Caki2 (cell line): ENCODE data around the gene UROS. TPM values are rescaled to one million over a fixed set of nuclear protein-coding genes. Genes with fewer than 3 reads are reported as not detected.

Source experiments
- DNase-seq: peaks from one replicate; pipeline ENCODE4 v3.0.0-alpha.2; 2015; ENCODE audit warnings: low read depth
- in situ Hi-C: cut with HindIII; loops from 2 replicates; pipeline ENCODE4 v1.10.0; 2016; ENCODE audit warnings: low sequenced_read_pairs, low pct_unique_long_range_greater_than_20kb, mixed read lengths
- total RNA-seq: library from RNA; depleted of rRNA; stranded (reverse); fragments of >200 nt; shearing (Covaris generic); gene quantifications from 2 replicates; pipeline ENCODE4 v1.2.3, GENCODE V29; 2014; ENCODE audit warnings: low replicate concordance; rRNA removed

Gene UROS
- 78.1 and 118 TPM in 2 replicates for total RNA-seq

DNA sequence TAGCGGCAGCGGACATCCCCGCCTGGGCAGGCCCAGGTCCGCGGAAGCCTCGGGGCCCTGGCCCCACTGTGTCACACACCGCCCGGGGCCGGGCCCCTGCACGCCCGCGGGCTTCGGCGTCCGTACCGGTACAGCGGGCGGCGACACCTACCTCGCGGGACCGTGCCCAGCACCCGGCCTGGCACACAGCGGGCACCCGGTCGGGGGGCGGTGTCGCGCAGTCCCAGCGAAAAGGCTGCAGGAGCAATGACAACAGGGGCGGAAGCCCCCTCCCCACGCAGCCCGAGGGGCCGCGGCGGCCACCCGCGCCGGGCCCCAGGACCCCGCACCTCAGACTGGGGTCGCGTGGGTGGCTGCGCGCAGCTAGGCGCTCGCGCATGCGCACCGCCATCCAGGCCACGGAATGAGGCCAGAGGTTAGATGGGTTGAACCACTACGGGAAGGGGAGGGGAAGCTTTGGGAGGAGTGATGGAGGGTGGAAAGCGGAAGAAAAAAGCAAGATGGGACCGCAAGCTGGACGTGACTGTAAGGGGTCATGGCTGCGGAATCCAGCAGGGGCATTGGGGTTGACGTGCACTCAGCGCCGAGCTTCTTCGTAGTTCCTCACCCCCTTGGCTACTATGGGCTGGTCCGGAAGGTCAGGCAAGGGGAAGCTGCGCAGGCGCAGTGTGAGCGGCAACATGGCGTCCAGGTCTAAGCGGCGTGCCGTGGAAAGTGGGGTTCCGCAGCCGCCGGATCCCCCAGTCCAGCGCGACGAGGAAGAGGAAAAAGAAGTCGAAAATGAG, at the start of gene UROS, which contains the start of gene BCCIP:
TSS of gene UROS (minus strand) at position 381 of the 785 bp plus-strand sequence. CDS start 6,759 bp downstream, outside the sequence.
TSS of gene BCCIP (plus strand) at position 669 of the 785 bp plus-strand sequence. CDS start at position 681, 12 bp downstream.
- in situ Hi-C loops, result no loop called here
- DNase-seq, result peak; percentile 90

DNA sequence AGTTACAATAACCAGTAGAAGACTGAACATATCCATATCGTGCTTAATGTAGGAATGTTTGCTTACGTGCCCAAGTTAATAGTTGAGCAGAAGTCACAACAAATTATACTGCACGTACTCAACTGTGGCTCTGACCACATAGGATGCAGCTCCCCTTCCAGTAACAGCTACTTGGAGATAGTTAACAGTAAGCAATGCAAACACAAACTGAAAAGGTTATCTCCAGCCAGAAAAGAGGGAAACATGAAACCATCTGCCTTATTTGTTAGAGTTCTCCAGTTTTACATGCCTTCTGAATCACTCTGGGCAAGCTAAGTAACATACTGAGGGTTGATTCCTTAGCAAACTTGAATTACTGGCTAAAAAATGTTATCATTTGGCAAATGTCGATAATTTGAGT, 48.3 kb upstream of the UROS start:
- no peak for DNase-seq

DNA sequence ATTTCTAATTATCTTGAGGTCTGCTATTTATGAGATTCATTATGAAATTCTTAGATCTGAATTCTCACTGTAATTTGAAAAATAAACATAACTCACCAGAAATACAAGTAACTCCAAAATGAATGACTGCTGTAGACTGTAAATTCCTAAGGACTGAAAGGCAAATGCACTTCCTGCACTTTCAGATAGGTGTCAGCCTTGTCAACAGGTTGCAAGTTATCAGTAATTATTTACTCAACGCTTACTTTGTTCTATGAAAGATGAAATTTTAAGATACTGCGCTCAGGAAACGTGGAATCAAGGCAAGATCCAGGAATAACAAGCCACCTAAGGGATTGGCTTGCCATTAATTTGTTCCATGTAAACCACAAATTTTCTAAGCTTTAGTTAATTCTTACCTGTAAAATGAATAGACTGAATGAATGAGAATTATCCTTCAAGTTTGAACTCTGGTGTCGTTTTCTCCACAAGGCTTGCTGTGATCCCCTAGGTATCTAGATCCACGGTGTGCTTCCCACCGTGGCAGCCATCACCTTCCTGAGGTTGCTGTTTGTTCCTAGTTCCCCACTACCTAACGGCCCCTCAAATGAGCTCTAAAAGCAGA, 45.4 kb upstream of the UROS start:
- in situ Hi-C loops, result no loop called here
- peak; percentile 27 for DNase-seq

More for the DNA sequence above, 48.3 kb upstream of the UROS start:
- in situ Hi-C loops, result no loop called here

DNA sequence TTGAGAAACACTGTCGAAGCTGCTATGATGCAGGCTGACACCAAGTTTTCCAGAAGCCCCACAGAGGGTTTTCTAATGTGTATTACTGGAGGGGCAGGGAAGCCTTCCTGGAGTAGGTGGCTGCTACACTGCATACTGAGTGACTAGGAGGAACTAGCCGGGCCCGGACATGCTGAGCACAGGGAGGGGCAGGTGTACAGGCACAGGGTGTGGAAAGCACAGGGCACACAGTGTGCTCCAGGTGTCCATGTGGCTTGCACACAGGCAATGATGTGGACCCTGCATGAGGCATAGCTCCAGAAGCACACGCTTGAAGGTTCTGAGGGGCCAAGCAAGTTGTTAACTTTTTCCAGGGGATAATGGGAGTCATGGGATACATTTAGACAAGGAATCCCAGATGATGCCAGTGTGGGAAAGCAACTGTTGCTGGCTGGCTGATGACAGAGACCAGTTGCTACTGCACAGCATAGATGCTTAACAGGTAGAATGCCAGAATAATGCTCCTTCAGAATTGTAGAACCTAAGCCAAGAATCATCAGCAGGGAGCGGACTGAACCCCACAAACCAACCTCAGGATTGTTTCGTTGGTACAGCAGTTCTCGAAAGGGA, 43.5 kb upstream of the UROS start:
- DNase-seq, result no peak
- in situ Hi-C loops, result no loop called here

DNA sequence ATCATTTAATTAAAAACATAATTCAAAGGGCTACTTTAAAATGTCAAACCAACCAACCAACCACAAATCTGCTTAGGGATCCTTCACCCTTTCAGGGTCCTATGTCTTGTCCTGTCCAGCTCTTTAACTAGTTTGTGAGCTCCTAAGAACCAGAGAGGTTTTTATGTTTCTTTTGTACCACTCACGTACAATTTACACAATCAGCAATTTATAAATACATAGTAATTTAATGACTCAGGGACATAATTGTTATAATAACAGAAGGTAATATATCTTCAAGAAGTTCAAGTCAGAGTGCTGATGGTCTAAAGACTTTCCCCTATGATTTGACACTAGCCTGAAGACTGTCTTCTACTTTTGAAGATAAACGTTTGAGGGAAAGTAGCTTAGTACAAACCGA, 42.1 kb upstream of the UROS start:
- DNase-seq, result no peak
- in situ Hi-C loops, result no loop called here

DNA sequence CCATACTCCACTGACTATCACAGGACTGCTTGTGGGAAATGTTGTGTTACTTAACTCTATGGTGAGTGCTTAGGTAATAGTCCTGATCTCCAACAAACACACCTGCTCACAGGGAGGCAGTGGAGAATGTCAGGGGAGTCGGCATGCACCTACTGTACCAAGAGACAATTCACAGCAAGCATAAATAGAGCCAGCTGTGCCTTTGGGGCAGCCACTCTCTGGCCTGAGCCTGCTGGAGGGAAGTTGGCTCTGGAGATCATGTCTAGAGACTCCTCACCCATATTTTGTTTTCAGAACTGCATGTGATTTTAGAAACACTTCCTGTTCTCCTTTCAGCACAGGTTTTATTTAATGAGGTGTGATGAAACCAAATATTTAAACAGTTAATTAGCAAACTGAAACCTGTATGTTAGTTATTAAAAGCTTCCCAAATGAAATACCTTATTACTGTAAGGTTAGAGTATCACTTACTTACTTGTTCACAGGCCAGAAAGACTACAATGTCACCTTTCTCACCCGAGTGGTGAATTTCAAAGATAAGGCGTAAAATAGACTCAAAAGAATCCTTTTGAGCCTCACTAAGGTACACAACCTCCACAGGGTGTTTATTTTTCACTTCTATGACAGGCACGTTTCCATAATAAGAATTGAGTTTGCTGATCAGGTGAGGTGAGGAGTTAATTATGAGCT, 36.2 kb upstream of the UROS start:
- in situ Hi-C loops, result no loop called here
- DNase-seq, result no peak

DNA sequence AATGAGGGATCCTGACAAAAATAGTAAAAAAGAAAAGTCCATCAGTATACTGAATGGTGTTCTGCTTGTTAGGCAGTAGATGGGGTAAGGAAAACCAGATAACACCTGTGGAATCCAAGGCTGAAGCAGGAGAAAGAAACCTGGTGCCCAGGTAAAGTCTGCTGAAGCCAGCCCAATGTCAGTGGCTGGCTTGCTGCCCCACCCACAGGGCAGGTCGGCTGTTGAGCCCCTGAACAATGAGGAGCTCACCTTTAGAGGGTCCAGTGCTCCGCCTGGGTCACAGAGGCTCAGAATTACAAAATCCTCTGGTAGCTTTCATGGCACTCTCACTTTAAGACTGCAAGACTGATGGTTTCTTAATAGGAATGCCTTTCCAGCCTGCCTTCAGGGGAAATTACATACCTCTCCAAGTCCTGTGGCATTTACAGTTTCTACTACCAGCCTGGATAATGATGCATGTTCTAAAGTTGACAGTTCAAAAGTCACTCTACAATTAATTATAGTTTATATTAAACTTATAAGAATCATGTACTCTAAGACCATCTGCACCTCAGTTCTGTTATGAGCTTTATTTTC, 34.2 kb upstream of the UROS start:
- in situ Hi-C loops, result no loop called here
- no peak for DNase-seq

DNA sequence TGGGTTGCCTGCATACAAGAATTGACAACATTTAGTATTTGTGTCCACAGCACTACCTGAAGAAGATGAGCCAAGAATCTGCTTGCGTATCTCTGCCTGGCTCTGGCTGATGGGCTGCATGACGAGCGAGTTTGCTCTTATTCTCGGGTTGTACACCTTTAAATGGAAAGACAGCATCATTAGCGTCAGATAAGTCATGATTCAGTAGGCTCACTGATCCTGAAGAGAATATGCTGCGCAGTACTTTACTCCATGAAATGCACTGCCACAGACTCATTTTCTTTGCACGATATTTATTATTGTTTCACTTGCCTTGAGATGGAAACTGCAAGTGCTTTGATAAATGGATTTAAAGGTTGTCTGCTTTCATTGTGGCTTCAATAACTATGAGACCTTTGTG, 29.4 kb upstream of the UROS start:
- in situ Hi-C loops, result no loop called here
- DNase-seq, result no peak

DNA sequence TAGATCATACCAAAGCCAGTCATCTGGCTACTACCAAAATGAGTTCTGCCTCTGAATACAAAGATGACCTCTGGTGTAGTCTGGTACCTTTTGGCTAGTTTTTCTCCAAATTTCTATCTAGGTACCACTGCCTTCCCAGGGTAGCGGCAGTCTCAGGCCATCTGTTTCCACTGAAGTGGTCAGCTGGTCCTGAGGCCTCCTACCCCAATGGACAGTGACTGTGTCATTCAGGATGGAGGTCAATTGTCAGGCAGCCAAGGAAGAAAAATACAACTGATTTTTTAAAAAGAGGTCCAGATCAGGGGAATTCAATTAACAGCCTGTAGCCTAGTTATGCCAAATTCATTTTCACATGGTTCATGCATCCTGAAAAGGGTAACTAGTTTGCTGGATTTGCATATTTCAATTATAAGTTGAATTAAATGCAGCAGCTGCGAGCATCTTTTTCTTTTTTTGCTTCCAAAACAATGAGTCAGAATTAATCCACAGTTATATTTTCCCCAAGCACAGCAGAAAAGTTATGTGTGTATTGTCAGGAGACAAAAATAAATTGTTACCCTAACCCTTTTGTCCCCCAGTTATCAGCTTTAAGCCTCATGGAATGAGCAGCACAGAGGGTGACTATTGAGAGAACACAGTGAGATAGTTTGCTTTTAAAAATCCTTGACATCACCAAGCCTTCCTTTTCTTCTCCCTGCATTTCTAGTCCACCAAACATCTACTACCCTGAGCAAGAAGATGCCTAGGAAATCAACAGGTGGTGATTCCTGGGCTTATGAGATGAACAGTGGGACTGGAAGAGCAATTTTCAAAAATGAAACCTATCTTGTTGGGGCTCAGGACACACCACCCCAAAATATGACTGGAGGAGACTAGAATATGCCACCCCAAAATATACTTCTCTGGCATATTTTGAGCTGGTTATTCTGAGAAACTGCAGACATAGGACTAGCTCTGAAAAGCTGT, 28.0 kb upstream of the UROS start:
- in situ Hi-C loops, result no loop called here
- no peak for DNase-seq

DNA sequence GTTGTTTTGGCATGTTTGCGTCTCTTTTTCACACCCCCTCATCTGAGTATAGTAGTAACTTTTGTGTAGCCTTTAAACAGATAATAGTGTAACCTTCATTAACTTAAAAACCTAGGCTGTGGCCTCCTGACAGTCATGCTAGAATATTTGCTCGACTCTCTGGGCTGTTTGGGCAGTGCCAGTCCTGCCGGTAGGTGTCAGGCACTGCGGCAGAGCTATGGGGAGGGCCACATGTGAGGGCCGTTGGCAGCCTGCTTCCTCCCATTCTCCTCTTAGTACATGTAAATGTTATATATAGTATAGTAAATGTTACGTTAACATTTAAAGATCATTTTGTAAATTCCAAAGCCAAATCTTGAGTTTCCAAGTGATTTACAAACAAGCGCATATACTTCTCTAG, 26.4 kb upstream of the UROS start:
- DNase-seq, result no peak
- in situ Hi-C loops, result no loop called here

DNA sequence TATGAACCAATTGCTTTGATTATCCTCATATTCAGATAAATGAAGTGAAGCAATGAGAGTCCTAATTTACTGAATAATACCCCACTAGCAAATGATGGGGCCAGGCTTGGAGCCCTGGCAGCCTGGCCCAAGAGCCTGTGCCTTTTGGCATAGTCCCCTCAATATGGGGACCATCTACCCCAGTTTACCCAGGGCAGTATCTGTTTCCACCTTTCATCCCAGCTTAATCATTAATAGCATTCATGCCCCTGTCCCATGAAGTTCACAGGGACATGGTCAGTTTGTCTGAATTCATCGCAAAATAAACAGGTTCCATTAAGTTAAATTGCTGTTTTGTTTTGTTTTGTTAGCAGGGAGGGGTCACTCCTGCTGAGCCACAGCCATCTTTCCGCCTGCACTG, 25.8 kb upstream of the UROS start:
- in situ Hi-C loops, result no loop called here
- no peak for DNase-seq

DNA sequence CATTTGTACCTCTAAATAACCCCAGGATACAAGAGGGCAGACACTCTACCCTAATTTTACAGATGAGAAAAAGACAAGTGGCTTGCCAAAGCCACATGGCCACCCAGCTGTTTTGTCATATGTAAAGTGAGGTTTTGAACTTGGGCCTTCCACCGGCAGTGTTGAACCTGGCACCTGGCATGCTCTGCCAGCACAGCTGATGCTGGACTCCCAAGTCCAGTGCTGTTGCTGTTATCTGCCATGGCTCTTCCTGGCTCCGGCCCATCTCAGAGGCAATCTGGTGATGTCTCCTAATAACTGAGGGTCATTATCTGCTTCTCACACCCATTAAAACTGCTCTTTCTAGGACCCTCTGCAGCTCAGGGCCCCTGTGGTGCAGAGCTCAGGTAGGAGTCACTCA, 25.3 kb upstream of the UROS start:
- DNase-seq, result no peak
- in situ Hi-C loops, result no loop called here

DNA sequence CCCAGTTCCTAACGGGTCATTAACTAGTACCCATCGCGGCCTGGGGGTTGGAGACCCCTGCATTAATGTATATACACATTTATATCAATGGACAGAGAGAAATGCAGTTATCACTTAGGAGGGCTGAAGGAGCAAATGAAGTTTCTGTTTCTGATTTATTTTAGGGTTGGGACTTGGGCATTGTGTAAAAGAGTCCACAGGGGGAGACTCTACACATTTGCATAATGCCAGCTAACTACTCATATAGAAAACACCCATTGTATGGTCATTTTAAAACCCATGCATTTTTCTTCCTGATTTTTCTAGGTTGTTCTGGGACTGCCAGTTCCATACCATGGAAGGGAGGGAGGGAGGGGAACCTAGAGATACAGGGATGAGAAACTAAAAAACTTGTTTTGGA, 23.8 kb upstream of the UROS start:
- no peak for DNase-seq
- in situ Hi-C loops, result no loop called here

DNA sequence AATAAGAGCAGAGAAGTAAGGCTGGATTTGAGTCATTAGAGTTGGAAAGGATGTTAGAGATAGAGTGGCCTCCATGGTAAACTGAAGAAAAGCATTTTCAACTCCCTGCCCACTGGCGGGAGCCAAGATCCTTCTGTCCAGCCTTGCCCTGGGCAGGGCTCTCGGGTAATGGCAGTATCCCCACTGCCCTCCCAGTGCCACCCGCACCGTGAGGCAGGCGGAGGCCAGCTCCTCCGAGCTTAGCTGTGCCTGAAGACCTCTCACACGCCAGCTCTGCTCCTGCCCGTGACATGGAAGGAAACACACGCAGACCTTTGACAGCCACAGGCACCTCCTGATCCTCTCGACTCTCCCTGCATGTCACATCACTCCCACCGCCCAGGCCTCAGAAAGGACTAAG, 22.6 kb upstream of the UROS start:
- DNase-seq, result no peak
- in situ Hi-C loops, result no loop called here

DNA sequence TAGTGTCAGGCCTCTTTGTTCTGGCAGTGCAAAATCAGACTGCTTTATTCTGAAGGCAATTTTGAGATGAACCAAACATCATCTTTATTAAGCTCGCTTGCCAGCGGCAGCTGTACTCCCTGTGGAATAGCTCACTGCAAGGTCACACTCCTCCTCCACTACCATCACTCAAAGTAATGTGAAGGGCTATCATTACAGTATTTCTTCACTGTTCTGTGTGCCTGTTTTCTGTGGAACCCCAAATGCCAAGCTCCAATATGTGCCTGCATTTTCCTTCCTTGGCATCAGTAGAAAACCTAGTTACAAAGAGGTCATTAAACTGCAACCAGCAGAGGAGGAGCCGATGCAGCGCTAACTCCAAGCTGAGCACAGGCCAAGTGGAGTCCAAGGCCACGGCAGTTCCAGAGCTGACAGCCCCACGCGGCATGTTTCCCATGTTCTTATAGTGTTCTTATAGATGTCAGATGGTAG, 21.7 kb upstream of the UROS start:
- in situ Hi-C loops, result no loop called here
- no peak for DNase-seq

DNA sequence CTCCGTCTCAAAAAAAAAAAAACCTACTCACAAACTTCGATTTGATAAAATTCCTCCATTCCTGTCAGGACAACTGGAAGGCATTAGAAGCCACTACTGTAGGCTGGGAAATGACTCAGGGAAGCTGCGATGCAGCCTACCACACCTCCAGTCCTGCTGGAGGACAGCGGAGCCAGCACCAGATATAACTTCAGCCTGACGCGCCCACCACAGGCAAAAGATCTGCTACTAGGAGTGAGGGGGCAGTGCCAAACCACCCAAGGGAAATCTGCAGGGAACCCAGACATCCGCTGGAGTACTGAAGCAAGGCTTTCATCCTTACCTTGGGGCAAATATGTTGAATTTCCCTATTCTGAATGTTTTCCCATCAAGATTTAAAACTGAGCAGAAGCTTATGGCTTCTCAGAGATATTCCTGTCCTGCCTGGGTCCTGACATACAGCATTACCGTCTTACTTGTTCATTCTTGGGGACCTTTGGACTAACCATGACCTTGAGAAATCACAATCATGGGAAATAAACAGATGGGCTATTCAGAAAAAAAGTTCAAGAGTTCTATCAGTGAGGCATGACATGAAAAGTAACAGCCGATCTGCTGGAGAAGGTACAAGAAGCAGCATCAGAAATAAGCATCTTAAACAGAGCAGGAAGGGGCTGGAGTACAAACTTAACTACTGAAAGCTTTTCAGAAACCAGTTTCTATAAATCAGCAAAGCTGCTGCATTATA, 20.7 kb upstream of the UROS start:
- DNase-seq, result no peak
- in situ Hi-C loops, result no loop called here

DNA sequence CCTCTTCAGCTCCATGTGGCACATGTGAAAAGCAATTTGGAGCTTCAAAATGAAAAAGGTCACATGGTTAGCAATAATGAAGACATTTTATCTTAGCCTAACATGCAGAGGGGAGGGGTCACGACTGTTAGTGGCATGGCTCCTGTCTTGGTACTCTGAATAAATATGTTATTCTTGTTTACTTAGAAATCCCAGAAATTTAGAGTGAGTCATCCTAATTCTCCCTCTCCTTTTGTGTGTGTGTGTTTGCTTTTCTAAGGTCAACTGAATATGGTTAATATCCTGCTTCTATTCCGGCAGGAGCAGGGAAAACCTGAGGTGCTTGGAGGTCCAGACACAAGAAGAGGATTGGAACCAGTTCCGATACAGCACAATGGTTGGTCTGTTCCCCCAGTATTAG, 17.9 kb upstream of the UROS start:
- in situ Hi-C loops, result no loop called here
- DNase-seq, result no peak
